GM12878 (cell line): ENCODE data around the gene INO80. TPM values are rescaled to one million over a fixed set of nuclear protein-coding genes. Genes with fewer than 3 reads are reported as not detected.

Experiments used
- ATAC-seq: fragments of 200-7000 bp; cut with Tn5 transposase; 3 replicates; pipeline ENCODE4 v1.9.1; 2020; ENCODE audit warnings: mild to moderate bottlenecking, moderate library complexity
- BruUV-seq: library from RNA; stranded (reverse); fragments of 400-500 nt; replicated peaks from 2 replicates; lab custom pipeline; 2021; lab: Mats Ljungman, UMichigan
- CTCF ChIA-PET: fragments of 300-600 bp; sonication (Branson Sonifier 250); formaldehyde crosslinking; extraction: SDS; loops from one replicate; lab custom pipeline; 2021; ENCODE audit warnings: inconsistent platforms; lab: Yijun Ruan, JAX
- POLR2A ChIA-PET: fragments of 350-600 bp; formaldehyde crosslinking; extraction: SDS; loops from one replicate; lab custom pipeline; 2021; ENCODE audit warnings: inconsistent platforms; lab: Charles Lee
- RAD21 ChIA-PET: fragments of 300-600 bp; sonication (Branson Sonifier 250); formaldehyde crosslinking; loops from one replicate; lab custom pipeline; 2023; ENCODE audit warnings: antibody characterized with exemption; ENCODE audit not compliant: unreplicated experiment; lab: Charles Lee
- SMC1A ChIA-PET: fragments of 300-600 bp; sonication (Branson Sonifier 250); formaldehyde crosslinking; loops from one replicate; lab custom pipeline; 2023; ENCODE audit not compliant: unreplicated experiment, uncharacterized antibody; lab: Charles Lee
- DNase-seq: peaks from one replicate; pipeline ENCODE4 v3.0.0-alpha.2; 2011; ENCODE audit warnings: low read depth, low spot score
- FAIRE-seq: peaks from 3 replicates; lab custom pipeline; 2011; peaks lifted over from hg19 to GRCh38; lab: Jason Lieb, UNC
- H2AFZ ChIP-seq: 2 replicates; pipeline ENCODE4 v1.6.0; 2011; ENCODE audit warnings: low read depth, low read length, control low read depth; ENCODE audit not compliant: control insufficient read depth
- H3K27ac ChIP-seq: 2 replicates; pipeline ENCODE4 v1.5.1; 2011; ENCODE audit warnings: control low read depth; ENCODE audit not compliant: control insufficient read depth, insufficient read depth
- H3K27me3 ChIP-seq, 2 experiments: replicated peaks in 1 of 2; 2 replicates each; pipeline versions ENCODE4 v1.6.0 to v1.6.1; 2011; ENCODE audit warnings: low read length in 1 of 2; ENCODE audit not compliant: control insufficient read depth in 2 of 2, insufficient read depth in 2 of 2
- H3K36me3 ChIP-seq, 2 experiments: 2 replicates each; pipeline ENCODE4 v1.5.1; 2011; ENCODE audit warnings: low read length in 1 of 2; ENCODE audit not compliant: control insufficient read depth in 2 of 2, insufficient read depth in 2 of 2
- H3K4me1 ChIP-seq: 2 replicates; pipeline ENCODE4 v1.6.1; 2011; ENCODE audit warnings: mild to moderate bottlenecking, low read length, moderate library complexity, mixed read lengths; ENCODE audit not compliant: control insufficient read depth, insufficient read depth
- H3K4me2 ChIP-seq: 2 replicates; pipeline ENCODE4 v1.6.0; 2011; ENCODE audit warnings: control low read depth; ENCODE audit not compliant: control insufficient read depth, insufficient read depth
- H3K4me3 ChIP-seq: fragments of 200-600 bp; sonication (generic); 2 replicates; pipeline ENCODE4 v1.5.1; 2016
- H3K79me2 ChIP-seq: 2 replicates; pipeline ENCODE4 v1.6.0; 2011; ENCODE audit warnings: low read length; ENCODE audit not compliant: control insufficient read depth, insufficient read depth
- H3K9ac ChIP-seq: 2 replicates; pipeline ENCODE4 v1.8.0; 2011; ENCODE audit warnings: low read length, control low read depth, mixed read lengths; ENCODE audit not compliant: control insufficient read depth, insufficient read depth
- H3K9me3 ChIP-seq: replicated peaks from 3 replicates; pipeline ENCODE4 v1.5.1; 2011; ENCODE audit warnings: mild to moderate bottlenecking, low read length; ENCODE audit not compliant: control insufficient read depth, insufficient read depth
- H4K20me1 ChIP-seq: 2 replicates; pipeline ENCODE4 v1.6.0; 2011; ENCODE audit not compliant: control insufficient read depth, insufficient read depth
- BMI1 ChIP-seq: fragments of 450-650 bp; IDR thresholded peaks from 2 replicates; pipeline ENCODE4 v1.6.1; 2016; ENCODE audit warnings: mild to moderate bottlenecking, moderate library complexity, borderline replicate concordance
- BRCA1 ChIP-seq: IDR thresholded peaks from 2 replicates; pipeline ENCODE4 v1.6.1; 2011; ENCODE audit warnings: low read depth, low read length, improper control_type of control experiment
- MYC ChIP-seq: IDR thresholded peaks from 2 replicates; pipeline ENCODE4 v1.6.1; 2011; ENCODE audit warnings: mild to moderate bottlenecking, low read length, moderate library complexity, inconsistent platforms; ENCODE audit not compliant: insufficient read depth, insufficient replicate concordance, insufficient read length, severe bottlenecking
- NR2C1 ChIP-seq: fragments of 450-650 bp; IDR thresholded peaks from 2 replicates; pipeline ENCODE4 v1.6.1; 2017; ENCODE audit warnings: antibody characterized with exemption, mild to moderate bottlenecking, moderate library complexity
- NR2F1 ChIP-seq: fragments of 450-650 bp; conservative IDR thresholded peaks from 2 replicates; pipeline ENCODE4 v1.6.1; 2017; ENCODE audit warnings: mild to moderate bottlenecking
- RB1 ChIP-seq: fragments of 450-650 bp; formaldehyde crosslinking; IDR thresholded peaks from 2 replicates; pipeline ENCODE4 v1.6.1; 2017; ENCODE audit warnings: mild to moderate bottlenecking, borderline replicate concordance
- RBBP5 ChIP-seq: fragments of 200-600 bp; sonication (generic); conservative IDR thresholded peaks from 2 replicates; pipeline ENCODE4 v1.6.1; 2016
- SMAD1 ChIP-seq: fragments of 450-650 bp; IDR thresholded peaks from 2 replicates; pipeline ENCODE4 v1.6.1; 2018; ENCODE audit warnings: mild to moderate bottlenecking, low read depth; ENCODE audit not compliant: partially characterized antibody
- ZSCAN29 ChIP-seq: fragments of 450-650 bp; IDR thresholded peaks from 2 replicates; pipeline ENCODE4 v1.6.1; 2017; ENCODE audit warnings: mild to moderate bottlenecking, moderate library complexity
- WGBS: methylation state at CpG from one replicate; pipeline ENCODE4 v1.1.6; 2016; ENCODE audit warnings: low lambda C conversion rate; ENCODE audit not compliant: insufficient replicate concordance, insufficient coverage; ENCODE audit errors: missing lambda C conversion rate; 5-methylcytosine and 5-hydroxymethylcytosine counted together
- in situ Hi-C: fragments of 300-500 bp; cut with MboI; formaldehyde crosslinking; loops from 9 replicates; pipeline ENCODE4 v1.14.3; 2018; ENCODE audit warnings: mixed read lengths
- intact Hi-C: fragments of 100-400 bp; cut with micrococcal nuclease; formaldehyde crosslinking; loops from one replicate; pipeline ENCODE4 v1.14.2; 2022; ENCODE audit not compliant: unreplicated experiment
- polyA plus RNA-seq, 11 experiments: library from polyadenylated mRNA; depleted of rRNA in 4 of 11; unstranded in 6 of 11; stranded (reverse) in 5 of 11; fragments of >200 nt; fragmentation: Nextera tagmentation in 4 of 11; fragmentation: Illumina TruSeq in 1 of 11; extraction: Ambion mirVana in 4 of 11; extraction: Trizol in 1 of 11; gene quantifications; 1 replicate in 1 of 11; 2 replicates in 10 of 11; pipeline versions ENCODE4 v1.2.1 to v1.2.3, GENCODE V29; 2011 to 2016; ENCODE audit warnings: inconsistent platforms in 2 of 11, missing spikeins in 2 of 11, low read depth in 1 of 11
- total RNA-seq, 4 experiments: library from RNA; depleted of rRNA in 3 of 4; stranded (reverse); fragments of >200 nt in 3 of 4; fragmentation: Illumina TruSeq in 1 of 4; extraction: Trizol in 1 of 4; gene quantifications; 2 replicates each; pipeline versions ENCODE4 v1.2.1 to v1.2.3, GENCODE V29; 2013 to 2021
- TF ChIP-seq, protein P1 (sequence below), 3 experiments: IDR thresholded peaks in 2 of 3; conservative IDR thresholded peaks in 1 of 3; 2 replicates each; pipeline ENCODE4 v1.5.1; 2011; ENCODE audit warnings: low read depth in 3 of 3, low read length in 3 of 3, mild to moderate bottlenecking in 3 of 3, control low read depth in 2 of 3, moderate library complexity in 2 of 3, inconsistent platforms in 1 of 3, mixed read lengths in 1 of 3; ENCODE audit not compliant: control insufficient read depth in 2 of 3, insufficient read depth in 1 of 3; ENCODE audit errors: extremely low read depth in 1 of 3

The INO80 gene
- total and polyA plus RNA-seq, 10 of the 15 experiments (the other 5 are each of a cell fraction or from before 2014, with no cell fraction given): 4.5 to 25.0 (median 14.2) TPM

DNA sequence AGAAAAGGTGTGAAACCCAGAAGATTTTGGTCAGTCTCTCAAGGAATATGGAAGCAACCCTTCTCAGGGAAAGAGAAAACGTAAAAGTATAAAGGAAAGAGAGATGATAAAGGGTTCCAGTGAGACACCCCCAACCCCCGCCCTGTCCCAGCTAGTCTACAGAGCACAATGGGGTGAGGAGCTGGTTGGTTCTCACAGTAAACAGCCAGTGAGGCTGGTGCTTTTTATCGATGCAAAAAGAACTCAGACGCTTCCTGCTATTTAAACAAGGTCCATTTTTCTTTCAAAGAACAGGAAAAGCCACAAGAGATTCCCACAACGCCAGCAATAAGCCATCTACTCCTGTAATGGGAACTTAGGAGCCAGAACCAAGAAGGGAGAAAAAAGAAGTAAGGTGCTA, 96.9 kb downstream of the INO80 start:
- SMC1A ChIA-PET: interaction anchor here (1.5 to 1.7 kb wide), 2 partner anchors 10 to 77 kb away, joined by 3 to 4 read pairs; no protein-coding TSS in a partner anchor

DNA sequence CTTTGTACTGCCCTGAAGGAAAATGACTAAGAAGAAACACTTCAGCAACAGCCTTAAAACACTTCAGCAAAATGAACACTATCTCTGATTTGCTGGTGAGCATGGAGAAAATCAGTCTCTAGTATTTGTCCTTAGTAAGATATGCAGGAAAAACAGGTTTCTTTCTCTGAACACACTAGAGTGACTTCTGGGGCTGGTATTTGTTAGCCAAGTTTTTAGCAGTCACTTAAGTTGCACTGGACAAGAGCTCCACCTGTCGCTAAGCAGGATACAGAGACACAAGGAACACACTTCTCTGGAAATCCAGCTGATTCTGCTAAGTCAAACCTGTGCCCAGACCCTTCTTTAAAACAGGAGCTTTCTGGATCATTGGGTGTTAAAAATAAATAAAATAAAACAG, 97.5 kb downstream of the INO80 start:
- peaks cover 6 to 14% of the 10 kb centered on the region in 2 experiments for H3K36me3 ChIP-seq
- no peaks in the 10 kb centered on the region for H3K9me3 ChIP-seq
- ChIA-PET SMC1A (interaction anchor here (1.0 to 1.7 kb wide), 8 partner anchors 10 to 116 kb away, joined by 3 to 7 read pairs (median 4); no protein-coding TSS in a partner anchor), RAD21 (interaction anchor here (1.2 to 2.2 kb wide), 4 partner anchors 78 to 314 kb away, joined by 3 to 8 read pairs (median 4); partner anchors contain the start of genes NUSAP1 and OIP5), POLR2A (interaction anchor here (0.6 to 1.0 kb wide), 2 partner anchors 11 to 780 kb away, joined by 5 to 6 read pairs; no protein-coding TSS in a partner anchor), CTCF (interaction anchor here (0.9 to 9.4 kb wide), 7 partner anchors 9 to 111 kb away, joined by 3 to 157 read pairs (median 4); no protein-coding TSS in a partner anchor)
- no peak overlapping the region for H2AFZ ChIP-seq
- no peak overlapping the region for H3K4me3 ChIP-seq
- H3K4me2 ChIP-seq: no peak overlapping the region
- no peak for DNase-seq
- in situ Hi-C loops: no loop called here
- no peaks in the 10 kb centered on the region for H3K27me3 ChIP-seq
- BruUV-seq: no TSS peak
- H3K27ac ChIP-seq: no peak overlapping the region
- 100% methylated on average over 1 of the region's 1 CpG for WGBS
- intact Hi-C loops: no loop called here
- TF ChIP-seq BRCA1: no peak
- TF ChIP-seq, protein P1, sequence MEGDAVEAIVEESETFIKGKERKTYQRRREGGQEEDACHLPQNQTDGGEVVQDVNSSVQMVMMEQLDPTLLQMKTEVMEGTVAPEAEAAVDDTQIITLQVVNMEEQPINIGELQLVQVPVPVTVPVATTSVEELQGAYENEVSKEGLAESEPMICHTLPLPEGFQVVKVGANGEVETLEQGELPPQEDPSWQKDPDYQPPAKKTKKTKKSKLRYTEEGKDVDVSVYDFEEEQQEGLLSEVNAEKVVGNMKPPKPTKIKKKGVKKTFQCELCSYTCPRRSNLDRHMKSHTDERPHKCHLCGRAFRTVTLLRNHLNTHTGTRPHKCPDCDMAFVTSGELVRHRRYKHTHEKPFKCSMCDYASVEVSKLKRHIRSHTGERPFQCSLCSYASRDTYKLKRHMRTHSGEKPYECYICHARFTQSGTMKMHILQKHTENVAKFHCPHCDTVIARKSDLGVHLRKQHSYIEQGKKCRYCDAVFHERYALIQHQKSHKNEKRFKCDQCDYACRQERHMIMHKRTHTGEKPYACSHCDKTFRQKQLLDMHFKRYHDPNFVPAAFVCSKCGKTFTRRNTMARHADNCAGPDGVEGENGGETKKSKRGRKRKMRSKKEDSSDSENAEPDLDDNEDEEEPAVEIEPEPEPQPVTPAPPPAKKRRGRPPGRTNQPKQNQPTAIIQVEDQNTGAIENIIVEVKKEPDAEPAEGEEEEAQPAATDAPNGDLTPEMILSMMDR (IDR thresholded peaks at IDR 0.05 in 2 of 3, conservative IDR thresholded peaks at IDR 0.05 in 1 of 3; ENCODE audit: control insufficient read depth in 2 of 3, extremely low read depth in 1 of 3, insufficient read depth in 1 of 3, low read depth in 3 of 3, low read length in 3 of 3): peak in 1 of 3 experiments; percentile 23; a peak in 2 of 6 replicates
- H4K20me1 ChIP-seq: no peaks in the 10 kb centered on the region
- H3K9ac ChIP-seq: no peak overlapping the region
- H3K79me2 ChIP-seq: no peaks in the 10 kb centered on the region
- no peak for FAIRE-seq
- peaks cover 13% of the 10 kb centered on the region for H3K4me1 ChIP-seq
- no peak for ATAC-seq

More for the DNA sequence above, 96.9 kb downstream of the INO80 start:
- H3K9ac ChIP-seq: no peak overlapping the region
- no peak overlapping the region for H3K4me3 ChIP-seq
- H2AFZ ChIP-seq: no peak overlapping the region
- no peaks in the 10 kb centered on the region for H3K9me3 ChIP-seq
- no peak overlapping the region for H3K27ac ChIP-seq
- no peak overlapping the region for H3K4me2 ChIP-seq
- no peak for DNase-seq
- H3K27me3 ChIP-seq: no peaks in the 10 kb centered on the region
- ChIA-PET RAD21 (interaction anchor here (1.2 to 2.2 kb wide), 4 partner anchors 79 to 314 kb away, joined by 3 to 8 read pairs (median 4); partner anchors contain the start of genes NUSAP1 and OIP5), POLR2A (interaction anchor here (0.6 to 1.0 kb wide), 2 partner anchors 12 to 189 kb away, joined by 5 to 7 read pairs; no protein-coding TSS in a partner anchor), CTCF (interaction anchor here (1.0 to 9.4 kb wide), 5 partner anchors 12 to 111 kb away, joined by 4 to 157 read pairs (median 7); no protein-coding TSS in a partner anchor)
- TF ChIP-seq NR2C1: no peak
- TF ChIP-seq MYC: no peak
- TF ChIP-seq ZSCAN29: no peak
- TF ChIP-seq BMI1: no peak
- TF ChIP-seq SMAD1: no peak
- no peak for TF ChIP-seq NR2F1
- TF ChIP-seq RBBP5: no peak
- TF ChIP-seq RB1: no peak
- no peak for ATAC-seq
- peaks cover 6 to 14% of the 10 kb centered on the region in 2 experiments for H3K36me3 ChIP-seq
- no peaks in the 10 kb centered on the region for H3K79me2 ChIP-seq
- intact Hi-C loops (no loop called here), in situ Hi-C loops (no loop called here)
- no TSS peak for BruUV-seq
- H4K20me1 ChIP-seq: no peaks in the 10 kb centered on the region
- H3K4me1 ChIP-seq: peaks cover 7% of the 10 kb centered on the region
- WGBS: 80% methylated on average over 5 of the region's 5 CpGs
- no peak for FAIRE-seq
